K562 (cell line): ENCODE results near the gene ADGRB2. TPM values are rescaled to one million over a fixed set of nuclear protein-coding genes. Genes with fewer than 3 reads are reported as not detected.

ENCODE experiments used
- ATAC-seq: fragments of 200-7000 bp; cut with Tn5 transposase; 3 replicates; pipeline ENCODE4 v1.9.1; 2020; ENCODE audit warnings: moderate library complexity
- BruUV-seq: library from RNA; stranded (reverse); fragments of 400-500 nt; replicated peaks from 2 replicates; lab custom pipeline; 2021; lab: Mats Ljungman, UMichigan
- CTCF ChIA-PET: fragments of 300-600 bp; formaldehyde crosslinking; extraction: SDS; loops from one replicate; lab custom pipeline; 2021; ENCODE audit warnings: low intra/inter-chr PET ratio; lab: Yijun Ruan, JAX
- POLR2A ChIA-PET: fragments of 300-600, 350-650 bp; sonication (Branson Sonifier 250); formaldehyde crosslinking; extraction: SDS; loops from one replicate; lab custom pipeline; 2021; ENCODE audit warnings: antibody characterized with exemption, inconsistent platforms; lab: Yijun Ruan, JAX
- DNase-seq, 4 experiments: peaks; one replicate each; pipeline versions ENCODE4 v3.0.0 to v3.0.0-alpha.2; 2011 to 2018; ENCODE audit warnings: low spot score in 3 of 4, mixed read lengths in 3 of 4; ENCODE audit errors: extremely low read depth in 1 of 4
- FAIRE-seq: peaks from 2 replicates; lab custom pipeline; 2011; peaks lifted over from hg19 to GRCh38; lab: Jason Lieb, UNC
- H2AFZ ChIP-seq: 2 replicates; pipeline ENCODE4 v1.6.0; 2011; ENCODE audit warnings: low read depth, low read length, control low read depth, inconsistent platforms
- H3K27ac ChIP-seq: fragments of 200-600 bp; 3 replicates; pipeline ENCODE4 v1.8.0; 2011; ENCODE audit warnings: low read depth, mild to moderate bottlenecking, control low read depth, inconsistent platforms, low read length, moderate library complexity, mixed read lengths; ENCODE audit errors: extremely low read depth
- H3K27me3 ChIP-seq, 2 experiments: fragments of 300-600 bp in 1 of 2; 2 replicates in 1 of 2; 3 replicates in 1 of 2; pipeline versions ENCODE4 v1.6.0 to v1.8.0; 2011; ENCODE audit warnings: inconsistent platforms in 2 of 2, low read length in 2 of 2, mild to moderate bottlenecking in 1 of 2, mixed read lengths in 1 of 2, moderate library complexity in 1 of 2; ENCODE audit not compliant: control insufficient read depth in 2 of 2, insufficient read depth in 2 of 2
- H3K36me3 ChIP-seq: fragments of 300-600 bp; 3 replicates; pipeline ENCODE4 v1.8.0; 2011; ENCODE audit warnings: mild to moderate bottlenecking, low read length, inconsistent platforms; ENCODE audit not compliant: control insufficient read depth, insufficient read depth
- H3K4me1 ChIP-seq, 2 experiments: fragments of 200-600 bp in 1 of 2; replicated peaks in 1 of 2; 2 replicates in 1 of 2; 3 replicates in 1 of 2; pipeline versions ENCODE4 v1.5.1 to v1.8.0; 2011; ENCODE audit warnings: inconsistent platforms in 2 of 2, low read length in 2 of 2, mild to moderate bottlenecking in 1 of 2, mixed read lengths in 1 of 2, moderate library complexity in 1 of 2; ENCODE audit not compliant: control insufficient read depth in 2 of 2, insufficient read depth in 2 of 2
- H3K4me2 ChIP-seq: 2 replicates; pipeline ENCODE4 v1.6.1; 2011; ENCODE audit warnings: low read length, control low read depth, inconsistent platforms, mixed read lengths; ENCODE audit not compliant: insufficient read depth
- H3K4me3 ChIP-seq: fragments of 200-600 bp; sonication (generic), shearing (Covaris generic); 2 replicates; pipeline ENCODE4 v1.5.1; 2016; ENCODE audit warnings: control low read depth, inconsistent platforms
- H3K79me2 ChIP-seq: fragments of 200-600 bp; 3 replicates; pipeline ENCODE4 v1.8.0; 2011; ENCODE audit warnings: low read length, inconsistent platforms; ENCODE audit not compliant: control insufficient read depth, insufficient read depth
- H3K9ac ChIP-seq, 2 experiments: 2 replicates each; pipeline versions ENCODE4 v1.6.0 to v1.6.1; 2011; ENCODE audit warnings: low read depth in 2 of 2, low read length in 2 of 2, control low read depth in 1 of 2, inconsistent platforms in 1 of 2, mild to moderate bottlenecking in 1 of 2, mixed read lengths in 1 of 2; ENCODE audit not compliant: insufficient read depth in 1 of 2
- H3K9me1 ChIP-seq: one replicate; pipeline ENCODE4 v1.6.0; 2011; ENCODE audit warnings: inconsistent platforms, mild to moderate bottlenecking, low read length, moderate library complexity; ENCODE audit not compliant: control insufficient read depth, insufficient read depth
- H3K9me3 ChIP-seq: replicated peaks from 2 replicates; pipeline ENCODE4 v1.5.1; 2011; ENCODE audit warnings: low read depth, low read length, inconsistent platforms; ENCODE audit not compliant: control insufficient read depth, insufficient read depth
- H4K20me1 ChIP-seq: replicated peaks from 2 replicates; pipeline ENCODE4 v1.6.1; 2011; ENCODE audit warnings: low read length, inconsistent platforms, mixed read lengths; ENCODE audit not compliant: control insufficient read depth, insufficient read depth
- ARID2 ChIP-seq: fragments of 450-650 bp; IDR thresholded peaks from 2 replicates; pipeline ENCODE4 v1.6.1; 2017; ENCODE audit warnings: antibody characterized with exemption, mild to moderate bottlenecking
- CXXC5 ChIP-seq: fragments of 250-450 bp; sonication (Bioruptor Pico); IDR thresholded peaks from 2 replicates; pipeline ENCODE4 v1.8.0; 2022; ENCODE audit warnings: inconsistent platforms, mild to moderate bottlenecking, moderate library complexity
- HDAC3 ChIP-seq: fragments of 450-650 bp; IDR thresholded peaks from 2 replicates; pipeline ENCODE4 v1.6.1; 2018; ENCODE audit warnings: borderline replicate concordance, mild to moderate bottlenecking, moderate library complexity; ENCODE audit not compliant: partially characterized antibody
- NFE2 ChIP-seq: IDR thresholded peaks from 2 replicates; pipeline ENCODE4 v1.6.1; 2014; ENCODE audit warnings: antibody characterized with exemption, low read depth
- PURB ChIP-seq: sonication (generic); formaldehyde crosslinking; IDR thresholded peaks from 2 replicates; pipeline ENCODE4 v1.9.0; 2021; ENCODE audit warnings: low read depth, mild to moderate bottlenecking, missing genetic modification reagents
- TBP ChIP-seq: optimal IDR thresholded peaks from 2 replicates; pipeline ENCODE3; 2011; ENCODE audit warnings: low read depth, low read length, improper control_type of control experiment
- WGBS: fragments of 100-300 bp; shearing (Covaris generic); methylation state at CpG from one replicate; pipeline ENCODE4 v1.1.6; 2016; ENCODE audit warnings: low coverage, mixed read lengths; ENCODE audit not compliant: insufficient coverage; ENCODE audit errors: missing lambda C conversion rate; 5-methylcytosine and 5-hydroxymethylcytosine counted together
- in situ Hi-C: fragments of 300-500 bp; cut with MboI; formaldehyde crosslinking; loops from 4 replicates; pipeline ENCODE4 v1.15.0; 2018; ENCODE audit warnings: inconsistent platforms, mixed read lengths
- intact Hi-C: fragments of 100-400 bp; cut with micrococcal nuclease; formaldehyde crosslinking; loops from 2 replicates; pipeline ENCODE4 v1.14.2; 2022
- polyA plus RNA-seq, 8 experiments: library from polyadenylated mRNA; depleted of rRNA in 4 of 8; stranded (reverse) in 5 of 8; unstranded in 3 of 8; fragments of >200 nt; fragmentation: Nextera tagmentation in 2 of 8; fragmentation: Illumina TruSeq in 1 of 8; extraction: Ambion mirVana in 2 of 8; extraction: Trizol in 1 of 8; gene quantifications; 2 replicates each; pipeline versions ENCODE4 v1.2.1 to v1.2.3, GENCODE V29; 2011 to 2014; ENCODE audit warnings: inconsistent platforms in 1 of 8, missing spikeins in 1 of 8
- total RNA-seq, 7 experiments: library from RNA; depleted of rRNA in 6 of 7; stranded (reverse); fragments of >200 nt in 6 of 7; fragmentation: Illumina TruSeq in 2 of 7; extraction: Trizol in 2 of 7; gene quantifications; 2 replicates each; pipeline versions ENCODE4 v1.2.1 to v1.2.3, GENCODE V29; 2011 to 2021; ENCODE audit warnings: low replicate concordance in 1 of 7
- TF ChIP-seq, protein P1 (sequence below), 2 experiments: fragments of 450-650 bp in 1 of 2; IDR thresholded peaks; 2 replicates each; pipeline ENCODE4 v1.6.1; 2011 to 2017; ENCODE audit warnings: low read depth in 2 of 2, antibody characterized with exemption in 1 of 2, borderline replicate concordance in 1 of 2, low read length in 1 of 2, mild to moderate bottlenecking in 1 of 2, mixed read lengths in 1 of 2; ENCODE audit not compliant: control insufficient read depth in 1 of 2
- TF ChIP-seq, protein P2 (sequence below): sonication (generic); formaldehyde crosslinking; IDR thresholded peaks from 2 replicates; pipeline ENCODE4 v1.8.0; 2022; ENCODE audit warnings: mild to moderate bottlenecking, missing genetic modification reagents

Gene ADGRB2
- total and polyA plus RNA-seq, 9 of the 15 experiments (the other 6 are each of a cell fraction or from before 2014, with no cell fraction given), result 0.04 to 0.23 (median 0.20) TPM; not detected in 2

DNA sequence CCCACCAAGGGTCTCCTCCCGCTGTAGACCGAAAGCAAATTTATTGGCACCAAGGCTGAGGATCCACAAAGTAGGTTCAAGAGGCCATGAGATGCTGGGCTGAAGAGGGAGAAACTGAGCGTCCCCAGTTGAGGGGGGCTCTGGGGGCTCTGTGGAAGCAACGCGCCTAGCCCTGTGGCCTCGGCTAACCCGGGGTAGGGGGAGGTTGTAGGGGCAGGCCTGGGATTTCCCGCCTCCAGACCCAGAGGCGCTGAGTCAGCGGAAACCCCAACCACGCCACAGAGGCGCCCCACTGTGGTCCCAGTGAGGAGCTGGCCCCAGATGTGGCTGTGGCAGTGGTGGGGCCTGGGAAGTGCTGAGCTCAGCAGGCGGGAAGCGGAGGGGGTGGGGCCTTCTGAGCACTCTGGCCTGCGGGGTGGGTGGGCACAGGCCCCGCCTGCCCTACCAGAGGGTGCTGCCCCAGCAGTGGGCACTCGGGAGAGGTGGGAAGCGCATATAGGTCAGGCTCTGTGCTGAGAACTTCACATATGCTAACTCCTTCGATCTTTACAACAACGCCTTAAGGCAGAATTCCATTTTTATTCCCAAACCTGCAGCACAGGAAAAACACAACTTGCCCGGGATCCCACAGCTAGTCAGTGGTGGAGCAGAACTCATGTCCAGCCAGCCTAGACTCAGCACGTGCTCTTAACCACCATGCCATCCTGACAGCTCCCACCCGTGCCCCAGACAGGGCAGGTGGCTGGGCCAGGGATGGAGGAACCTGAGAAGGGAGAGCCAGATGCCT is 58.9 kb downstream of the ADGRB2 start (continued):
- TF ChIP-seq, protein P1, sequence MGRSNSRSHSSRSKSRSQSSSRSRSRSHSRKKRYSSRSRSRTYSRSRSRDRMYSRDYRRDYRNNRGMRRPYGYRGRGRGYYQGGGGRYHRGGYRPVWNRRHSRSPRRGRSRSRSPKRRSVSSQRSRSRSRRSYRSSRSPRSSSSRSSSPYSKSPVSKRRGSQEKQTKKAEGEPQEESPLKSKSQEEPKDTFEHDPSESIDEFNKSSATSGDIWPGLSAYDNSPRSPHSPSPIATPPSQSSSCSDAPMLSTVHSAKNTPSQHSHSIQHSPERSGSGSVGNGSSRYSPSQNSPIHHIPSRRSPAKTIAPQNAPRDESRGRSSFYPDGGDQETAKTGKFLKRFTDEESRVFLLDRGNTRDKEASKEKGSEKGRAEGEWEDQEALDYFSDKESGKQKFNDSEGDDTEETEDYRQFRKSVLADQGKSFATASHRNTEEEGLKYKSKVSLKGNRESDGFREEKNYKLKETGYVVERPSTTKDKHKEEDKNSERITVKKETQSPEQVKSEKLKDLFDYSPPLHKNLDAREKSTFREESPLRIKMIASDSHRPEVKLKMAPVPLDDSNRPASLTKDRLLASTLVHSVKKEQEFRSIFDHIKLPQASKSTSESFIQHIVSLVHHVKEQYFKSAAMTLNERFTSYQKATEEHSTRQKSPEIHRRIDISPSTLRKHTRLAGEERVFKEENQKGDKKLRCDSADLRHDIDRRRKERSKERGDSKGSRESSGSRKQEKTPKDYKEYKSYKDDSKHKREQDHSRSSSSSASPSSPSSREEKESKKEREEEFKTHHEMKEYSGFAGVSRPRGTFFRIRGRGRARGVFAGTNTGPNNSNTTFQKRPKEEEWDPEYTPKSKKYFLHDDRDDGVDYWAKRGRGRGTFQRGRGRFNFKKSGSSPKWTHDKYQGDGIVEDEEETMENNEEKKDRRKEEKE (IDR thresholded peaks at IDR 0.05; ENCODE audit: borderline replicate concordance in 1 of 2, control insufficient read depth in 1 of 2, low read depth in 2 of 2, low read length in 1 of 2), result no peak
- TF ChIP-seq HDAC3, result no peak

DNA sequence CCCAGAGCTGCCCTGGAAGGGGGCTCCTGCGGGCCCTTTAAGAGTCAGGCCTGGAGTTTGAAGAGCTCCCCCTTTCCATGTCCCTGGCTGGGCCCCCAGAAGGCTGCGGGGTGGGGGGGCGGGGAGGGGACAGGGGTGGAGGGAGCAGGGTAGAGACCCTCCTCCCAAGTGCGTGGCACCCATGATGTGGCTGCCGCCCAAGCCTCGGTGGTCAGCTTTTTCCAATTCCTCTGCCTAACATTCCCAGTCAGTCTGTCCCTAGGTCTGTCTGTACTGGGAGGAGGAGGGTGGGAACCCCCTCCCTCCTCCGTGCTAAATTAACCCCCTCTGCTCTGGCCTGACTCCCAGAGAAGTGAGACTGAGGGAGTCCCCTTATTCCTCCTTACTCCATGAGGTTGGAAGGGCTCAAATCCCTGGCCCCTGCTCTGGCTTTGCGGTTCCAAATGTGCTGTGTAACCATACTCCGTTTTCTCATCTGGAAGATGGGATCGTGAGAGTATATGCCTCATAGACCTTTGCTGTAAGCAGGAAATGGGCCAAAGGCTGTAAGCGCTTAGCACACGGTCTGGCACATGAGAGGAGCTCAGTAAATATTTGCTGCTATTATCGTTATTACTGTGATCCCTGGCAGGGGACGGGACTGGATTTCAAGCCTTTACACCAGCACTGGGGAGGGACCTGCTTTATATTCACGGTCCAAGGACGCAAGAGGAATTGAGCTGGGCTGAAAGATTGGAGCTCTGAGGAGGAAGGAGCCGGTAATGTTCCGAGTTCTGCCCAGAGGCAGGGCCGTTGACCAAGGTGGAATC is 59.7 kb downstream of the ADGRB2 start:
- DNase-seq (no peak), FAIRE-seq (peak; percentile 78), ATAC-seq (peak; percentile 16)
- ChIA-PET POLR2A (interaction anchor here (0.6 to 3.1 kb wide), 4 partner anchors 11 to 48 kb away, joined by 4 to 13 read pairs (median 5); no protein-coding TSS in a partner anchor), CTCF (interaction anchor here (1.1 kb wide), 1 partner anchor 41 kb away, joined by 6 read pairs; no protein-coding TSS in a partner anchor)
- no TSS peak for BruUV-seq
- Histone ChIP-seq H3K4me3 (no peak overlapping the region), H3K9me1 (no peaks in the 10 kb centered on the region), H3K4me1 (peaks cover 14 to 28% of the 10 kb centered on the region in 2 experiments), H3K27ac (peak overlapping the region; percentile 29; the same call in 2 of the 3 replicates), H3K36me3 (no peaks in the 10 kb centered on the region), H2AFZ (peak overlapping the region; percentile 85), H3K9me3 (no peaks in the 10 kb centered on the region), H3K79me2 (no peaks in the 10 kb centered on the region), H3K27me3 (peaks cover 16 to 62% of the 10 kb centered on the region in 2 experiments), H4K20me1 (no peaks in the 10 kb centered on the region), H3K9ac (peak overlapping the region; percentile 8 to 42; a peak in 3 of 4 replicates), H3K4me2 (peak overlapping the region; percentile 7; the same call in 1 of the 2 replicates)
- WGBS, result 34% methylated on average over 15 of the region's 19 CpGs
- intact Hi-C loops (loop anchor here (2.0 kb wide), 1 partner anchor 42 kb away; no protein-coding TSS in a partner anchor), in situ Hi-C loops (no loop called here)
- peak; percentile 8; the same call in 1 of the 2 replicates for TF ChIP-seq NFE2
- TF ChIP-seq, protein P2, sequence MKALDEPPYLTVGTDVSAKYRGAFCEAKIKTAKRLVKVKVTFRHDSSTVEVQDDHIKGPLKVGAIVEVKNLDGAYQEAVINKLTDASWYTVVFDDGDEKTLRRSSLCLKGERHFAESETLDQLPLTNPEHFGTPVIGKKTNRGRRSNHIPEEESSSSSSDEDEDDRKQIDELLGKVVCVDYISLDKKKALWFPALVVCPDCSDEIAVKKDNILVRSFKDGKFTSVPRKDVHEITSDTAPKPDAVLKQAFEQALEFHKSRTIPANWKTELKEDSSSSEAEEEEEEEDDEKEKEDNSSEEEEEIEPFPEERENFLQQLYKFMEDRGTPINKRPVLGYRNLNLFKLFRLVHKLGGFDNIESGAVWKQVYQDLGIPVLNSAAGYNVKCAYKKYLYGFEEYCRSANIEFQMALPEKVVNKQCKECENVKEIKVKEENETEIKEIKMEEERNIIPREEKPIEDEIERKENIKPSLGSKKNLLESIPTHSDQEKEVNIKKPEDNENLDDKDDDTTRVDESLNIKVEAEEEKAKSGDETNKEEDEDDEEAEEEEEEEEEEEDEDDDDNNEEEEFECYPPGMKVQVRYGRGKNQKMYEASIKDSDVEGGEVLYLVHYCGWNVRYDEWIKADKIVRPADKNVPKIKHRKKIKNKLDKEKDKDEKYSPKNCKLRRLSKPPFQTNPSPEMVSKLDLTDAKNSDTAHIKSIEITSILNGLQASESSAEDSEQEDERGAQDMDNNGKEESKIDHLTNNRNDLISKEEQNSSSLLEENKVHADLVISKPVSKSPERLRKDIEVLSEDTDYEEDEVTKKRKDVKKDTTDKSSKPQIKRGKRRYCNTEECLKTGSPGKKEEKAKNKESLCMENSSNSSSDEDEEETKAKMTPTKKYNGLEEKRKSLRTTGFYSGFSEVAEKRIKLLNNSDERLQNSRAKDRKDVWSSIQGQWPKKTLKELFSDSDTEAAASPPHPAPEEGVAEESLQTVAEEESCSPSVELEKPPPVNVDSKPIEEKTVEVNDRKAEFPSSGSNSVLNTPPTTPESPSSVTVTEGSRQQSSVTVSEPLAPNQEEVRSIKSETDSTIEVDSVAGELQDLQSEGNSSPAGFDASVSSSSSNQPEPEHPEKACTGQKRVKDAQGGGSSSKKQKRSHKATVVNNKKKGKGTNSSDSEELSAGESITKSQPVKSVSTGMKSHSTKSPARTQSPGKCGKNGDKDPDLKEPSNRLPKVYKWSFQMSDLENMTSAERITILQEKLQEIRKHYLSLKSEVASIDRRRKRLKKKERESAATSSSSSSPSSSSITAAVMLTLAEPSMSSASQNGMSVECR (CRISPR knock-in tag), result no peak
- no peak for TF ChIP-seq PURB (CRISPR knock-in tag)
- TF ChIP-seq CXXC5 (CRISPR knock-in tag), result 0 out of 2 replicates have a peak, but pooled peaks have one; percentile 14
- TF ChIP-seq ARID2, result no peak
- TF ChIP-seq TBP, result peak; percentile 20
